Measurements from ENCODE around the gene SVIL.
"Not testable (repeated sequence)": the region's sequence is repeated elsewhere in the genome, so short reads cannot be mapped to it uniquely, and the experiment has no call there.

The SVIL gene

DNA sequence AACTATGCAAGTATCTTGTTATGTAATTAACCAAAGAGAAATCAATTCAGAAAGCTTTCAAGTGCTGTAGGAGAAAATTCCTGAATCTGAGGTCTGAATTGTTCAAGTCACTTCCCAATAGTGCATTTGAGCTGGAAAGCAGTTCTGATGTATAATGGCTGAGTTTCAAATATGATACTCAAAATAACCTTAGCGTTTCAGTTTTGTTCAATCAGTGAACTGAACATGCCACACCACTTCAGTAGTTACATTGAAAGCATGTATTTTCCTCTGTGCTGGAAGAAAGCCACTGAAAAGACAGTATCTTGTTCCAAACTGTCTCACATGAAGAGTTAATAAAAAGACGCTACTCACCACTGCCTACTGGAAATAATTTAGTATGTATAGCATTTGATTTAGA lies 64.5 kb downstream of the SVIL start:
- not testable (repeated sequence) for DNase-seq

DNA sequence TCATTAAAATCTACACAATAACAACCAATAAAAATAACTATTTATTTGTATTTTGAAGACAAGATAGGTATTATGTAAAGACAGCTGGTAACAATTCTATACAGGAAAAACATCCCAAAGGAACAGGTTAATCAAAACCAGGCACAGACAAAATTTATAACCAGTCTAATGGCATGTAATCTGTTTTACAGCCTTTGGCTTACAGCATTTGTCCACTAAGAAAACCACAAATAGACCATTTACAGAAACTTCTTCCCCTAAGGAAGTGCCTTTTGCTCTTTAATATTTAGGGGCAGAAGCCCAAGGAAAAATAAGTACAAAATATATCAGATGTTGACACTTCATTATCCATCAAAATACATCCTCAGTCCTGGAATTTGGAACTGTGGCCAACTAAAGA lies 65.0 kb downstream of the SVIL start:
- no peak for DNase-seq

DNA sequence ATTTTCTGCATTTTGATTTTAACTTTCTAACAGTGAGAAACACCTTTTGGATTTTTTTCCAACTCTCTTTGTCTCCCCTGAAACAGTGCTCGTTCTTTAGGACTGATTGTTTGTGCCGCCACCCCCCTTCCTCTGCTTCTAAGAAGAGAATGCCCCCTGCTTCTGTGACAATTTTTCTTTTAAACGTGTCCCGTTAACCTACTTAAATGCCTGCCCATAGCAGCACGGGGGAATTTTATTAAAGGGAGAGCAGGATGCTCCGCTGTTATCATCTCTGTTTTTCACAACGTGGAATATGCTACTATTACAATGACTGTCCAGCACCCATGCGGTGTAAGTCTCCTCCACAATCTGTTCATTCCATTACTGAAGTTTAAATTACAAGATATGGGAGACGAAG lies 67.8 kb downstream of the SVIL start:
- no peak for DNase-seq

DNA sequence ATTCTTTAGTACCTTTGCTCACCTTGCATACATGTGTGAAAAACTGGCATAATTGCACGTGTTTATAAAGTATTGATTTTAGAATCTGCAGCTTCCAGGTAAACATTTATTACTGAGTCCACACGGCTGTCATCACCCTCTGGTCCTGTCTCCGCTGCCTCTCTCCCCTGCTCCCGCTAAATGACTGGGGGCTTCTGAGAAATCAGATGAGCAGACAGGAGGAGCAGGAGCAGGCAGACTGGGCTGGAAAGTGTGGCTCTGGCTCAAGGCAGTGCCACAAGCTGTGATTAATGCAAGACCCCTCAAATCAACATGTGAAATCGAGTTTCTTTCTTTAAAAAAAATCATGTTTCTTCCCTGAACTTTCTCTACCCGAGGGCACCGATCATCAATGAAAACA lies 68.6 kb downstream of the SVIL start:
- not testable (repeated sequence) for DNase-seq

DNA sequence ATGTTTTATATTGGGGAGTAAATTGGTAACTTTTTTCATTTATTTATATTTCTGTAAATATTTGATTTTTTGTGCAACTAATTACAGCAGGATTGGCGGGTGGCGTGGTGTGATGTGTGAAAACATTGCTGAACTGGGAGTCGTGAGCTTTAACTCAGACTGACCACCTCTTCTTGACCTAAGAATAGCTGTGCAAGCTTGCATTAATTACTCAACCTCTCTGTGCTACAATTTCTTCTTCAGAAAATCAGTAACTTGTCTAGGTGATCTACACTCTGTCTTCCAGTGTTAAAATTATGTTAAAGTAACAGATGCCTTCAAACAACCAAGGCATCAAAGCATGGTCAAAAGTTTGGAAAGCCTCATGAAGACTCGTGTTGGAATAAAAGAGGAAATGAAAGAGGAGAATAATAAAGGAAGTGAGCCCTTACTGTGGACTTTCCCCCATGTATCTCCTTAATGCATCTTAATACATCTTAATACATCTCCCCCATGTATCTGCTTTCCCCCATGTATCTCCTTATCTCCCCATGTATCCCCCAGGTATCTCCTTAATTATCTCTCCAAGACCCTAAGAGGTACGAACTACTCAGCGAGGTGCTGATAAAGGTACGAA lies 71.2 kb downstream of the SVIL start:
- DNase-seq: no peak

DNA sequence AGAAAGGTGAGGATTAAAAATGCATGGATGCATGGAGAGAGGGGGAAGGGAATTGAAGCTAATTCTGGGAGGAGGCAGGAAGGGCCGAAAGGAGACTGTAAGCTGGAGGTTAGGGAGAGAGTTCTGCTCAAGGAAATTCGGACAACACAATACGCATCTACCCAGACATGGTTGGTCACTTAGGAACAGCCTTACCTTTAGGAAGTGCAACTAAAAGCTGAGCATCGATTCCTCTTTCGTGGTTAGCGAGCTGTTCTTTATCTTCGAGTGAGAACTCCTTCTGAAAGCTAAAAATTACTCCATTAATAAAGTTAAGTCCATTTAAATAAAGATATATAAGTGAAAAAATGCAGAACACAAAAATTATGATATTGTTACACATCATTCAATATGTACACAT lies 71.8 kb downstream of the SVIL start:
- DNase-seq: not testable (repeated sequence)

DNA sequence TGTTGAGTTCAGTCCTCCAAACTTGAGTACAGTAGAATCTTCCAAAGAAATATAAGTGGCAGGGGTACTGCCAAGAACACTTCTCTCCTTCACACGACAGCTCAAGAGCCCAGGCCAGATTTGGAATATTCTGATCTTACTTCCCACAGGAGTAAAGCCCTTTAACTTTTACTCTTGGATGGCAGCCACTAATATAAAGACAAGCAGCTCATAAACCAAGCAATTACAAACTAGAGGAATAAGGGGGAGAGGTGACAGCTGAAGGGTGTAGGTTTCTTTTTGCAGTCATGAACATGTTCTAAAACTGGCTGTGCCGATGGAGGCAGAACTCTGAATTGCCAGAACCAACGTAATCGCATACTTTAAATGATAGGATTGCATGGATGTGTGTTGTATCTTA lies 74.8 kb downstream of the SVIL start:
- DNase-seq: no peak

DNA sequence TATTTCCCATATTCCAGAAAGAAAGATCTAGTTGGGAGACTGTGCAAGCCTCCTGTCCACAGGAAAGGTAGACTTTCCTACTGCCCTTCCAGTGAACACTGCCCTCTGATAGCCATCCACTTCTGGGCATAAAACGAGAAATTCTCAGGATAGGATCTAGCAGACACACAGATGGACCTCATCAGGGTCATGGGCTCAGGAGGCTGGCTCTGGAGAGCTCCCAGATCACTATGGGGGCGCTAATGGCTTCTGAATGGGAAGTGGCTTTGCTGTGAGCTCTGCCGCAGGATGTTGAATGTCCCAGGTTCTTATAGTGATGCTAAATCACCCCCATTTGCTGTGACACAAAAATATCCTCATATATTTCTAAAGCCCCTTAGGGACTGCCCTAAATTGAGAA lies 77.1 kb downstream of the SVIL start:
- DNase-seq: no peak

DNA sequence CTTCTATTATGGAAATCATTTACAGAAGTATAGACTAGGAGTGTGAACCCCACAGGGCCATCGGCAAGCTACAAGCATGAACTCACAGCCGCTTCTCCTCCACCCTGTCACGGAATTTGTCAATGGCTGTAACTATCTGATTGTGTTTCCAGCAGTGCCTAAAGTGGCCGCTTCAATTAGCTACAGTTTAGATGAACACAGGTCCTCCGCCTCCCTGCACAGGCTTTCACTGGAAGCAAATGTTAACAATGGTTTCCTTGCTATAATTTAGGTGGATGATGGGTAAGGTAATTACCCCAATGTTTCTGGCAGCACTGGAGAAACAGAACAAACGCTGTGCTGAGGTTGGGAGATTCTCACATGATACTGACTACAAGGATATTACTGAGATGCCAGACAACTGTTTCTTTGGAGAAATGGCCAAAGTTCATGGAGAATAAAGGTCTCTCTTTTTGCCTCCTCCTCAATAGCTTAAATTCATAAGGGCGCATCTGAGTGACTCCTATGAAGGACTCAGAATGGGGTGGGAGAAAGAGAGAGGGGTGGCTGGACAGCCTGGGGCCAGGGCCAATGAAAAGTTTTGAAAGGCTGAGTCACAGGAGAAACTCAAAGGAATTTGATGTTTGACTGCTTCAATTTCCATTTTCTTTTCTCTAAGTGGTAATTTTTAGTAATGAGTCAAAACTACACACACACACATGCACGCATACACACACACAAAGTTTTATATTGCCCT lies 78.9 kb downstream of the SVIL start:
- DNase-seq: no peak

DNA sequence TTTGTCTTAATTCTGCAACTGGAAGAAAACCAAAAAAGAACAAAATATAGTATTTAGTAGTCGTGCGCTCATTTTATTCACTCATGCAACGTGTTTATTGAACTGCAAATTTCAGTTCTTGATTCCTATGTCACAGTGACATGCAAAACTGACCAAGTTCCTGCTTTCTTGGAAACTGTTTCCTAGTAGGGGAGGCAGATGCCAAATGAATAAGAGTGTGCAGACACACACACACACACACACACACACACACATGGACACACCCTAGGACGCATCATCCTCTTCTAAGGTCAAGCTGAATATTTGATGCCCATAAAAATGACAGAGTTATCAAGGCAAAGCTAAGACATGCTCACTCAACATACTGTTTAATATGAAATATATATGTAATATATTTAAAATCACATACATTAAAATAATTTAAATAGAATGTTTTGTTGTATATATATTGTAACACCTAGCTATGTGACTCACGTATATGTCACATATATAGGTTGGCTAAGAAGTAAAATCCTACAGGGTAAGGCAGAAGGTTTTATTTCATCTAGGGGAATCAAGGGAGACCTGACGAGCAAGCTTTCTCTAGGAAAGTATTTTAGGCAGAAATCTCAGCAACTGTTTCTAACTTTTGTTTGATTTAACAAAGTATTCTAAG lies 79.6 kb downstream of the SVIL start:
- no peak for DNase-seq

DNA sequence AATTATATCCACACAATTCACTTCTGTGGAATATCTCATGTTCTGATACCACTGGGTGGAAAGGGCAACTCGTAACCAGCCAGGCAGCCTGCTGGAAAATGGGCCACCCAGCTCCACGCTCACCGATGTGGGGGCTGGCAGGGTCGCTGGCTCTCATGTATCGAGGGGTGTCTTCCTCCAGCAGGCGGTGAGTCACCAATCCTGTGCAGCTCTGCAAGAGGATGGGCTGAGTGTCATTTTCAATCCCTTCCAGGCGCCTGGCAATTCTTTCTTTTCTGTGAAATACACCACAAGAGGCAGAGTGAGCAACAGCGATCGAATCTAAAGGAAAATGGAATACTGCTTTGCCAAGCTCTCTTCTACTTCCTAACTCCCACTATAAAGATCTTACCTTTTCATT lies 80.1 kb downstream of the SVIL start:
- DNase-seq: no peak

DNA sequence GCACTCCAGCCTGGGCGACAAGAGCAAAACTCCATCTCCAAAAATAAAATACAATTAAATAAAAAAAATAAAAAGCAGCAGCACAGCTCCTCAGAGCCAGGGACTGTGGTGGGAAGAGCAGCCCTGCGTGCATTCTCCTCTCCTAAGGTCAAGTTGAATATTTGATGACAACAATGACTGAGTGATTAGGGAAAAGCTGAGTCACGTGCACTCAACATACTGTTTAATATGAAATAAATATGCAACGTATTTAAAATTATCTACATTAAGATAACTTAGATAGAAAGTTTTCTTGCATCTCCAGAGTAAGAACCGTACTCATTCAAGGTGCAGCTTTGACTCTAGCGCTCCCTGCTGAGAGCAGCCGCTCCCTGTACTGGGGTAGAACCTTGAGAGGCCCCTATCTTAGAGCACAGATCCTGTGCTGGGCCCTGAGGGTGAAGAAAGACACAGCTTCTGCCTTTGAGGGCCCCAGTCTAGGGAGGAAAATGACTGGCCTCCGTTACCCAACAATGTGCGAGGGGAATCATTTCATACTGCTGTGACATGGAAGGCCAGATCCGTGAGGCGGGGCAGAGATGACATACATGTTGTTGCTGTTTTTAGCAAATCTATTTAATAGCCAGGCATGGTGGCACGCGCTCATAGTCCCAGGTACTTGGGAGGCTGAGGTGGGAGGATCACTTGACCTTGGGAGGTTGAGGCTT lies 81.1 kb downstream of the SVIL start:
- no peak for DNase-seq

DNA sequence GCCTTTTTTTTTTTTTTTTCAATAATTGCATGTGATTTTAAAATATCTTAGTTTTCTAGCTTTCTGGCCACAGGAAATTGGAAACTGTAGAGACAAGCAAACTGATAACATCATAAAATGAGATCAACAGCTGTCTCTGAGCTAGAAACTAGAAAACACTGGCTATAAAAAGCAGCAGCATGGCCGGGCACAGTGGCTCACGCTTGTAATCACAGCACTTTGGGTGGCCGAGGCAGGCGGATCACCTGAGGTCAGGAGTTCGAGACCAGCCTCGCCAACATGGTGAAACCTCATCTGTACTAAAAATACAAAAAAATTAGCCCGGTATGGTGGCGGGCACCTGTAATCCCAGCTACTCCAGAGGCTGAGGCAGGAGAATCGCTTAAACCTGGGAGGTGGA lies 81.7 kb downstream of the SVIL start:
- not testable (repeated sequence) for DNase-seq

DNA sequence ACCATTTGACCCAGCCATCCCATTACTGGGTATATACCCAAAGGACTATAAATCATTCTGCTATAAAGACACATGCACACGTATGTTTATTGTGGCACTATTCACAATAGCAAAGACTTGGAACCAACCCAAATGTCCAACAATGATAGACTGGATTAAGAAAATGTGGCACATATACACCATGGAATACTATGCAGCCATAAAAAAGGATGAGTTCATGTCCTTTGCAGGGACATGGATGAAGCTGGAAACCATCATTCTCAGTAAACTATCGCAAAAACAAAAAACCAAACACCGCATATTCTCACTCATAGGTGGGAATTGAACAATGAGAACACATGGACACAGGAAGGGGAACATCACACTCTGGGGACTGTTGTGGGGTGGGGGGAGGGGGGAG lies 85.3 kb downstream of the SVIL start:
- DNase-seq: not testable (repeated sequence)

DNA sequence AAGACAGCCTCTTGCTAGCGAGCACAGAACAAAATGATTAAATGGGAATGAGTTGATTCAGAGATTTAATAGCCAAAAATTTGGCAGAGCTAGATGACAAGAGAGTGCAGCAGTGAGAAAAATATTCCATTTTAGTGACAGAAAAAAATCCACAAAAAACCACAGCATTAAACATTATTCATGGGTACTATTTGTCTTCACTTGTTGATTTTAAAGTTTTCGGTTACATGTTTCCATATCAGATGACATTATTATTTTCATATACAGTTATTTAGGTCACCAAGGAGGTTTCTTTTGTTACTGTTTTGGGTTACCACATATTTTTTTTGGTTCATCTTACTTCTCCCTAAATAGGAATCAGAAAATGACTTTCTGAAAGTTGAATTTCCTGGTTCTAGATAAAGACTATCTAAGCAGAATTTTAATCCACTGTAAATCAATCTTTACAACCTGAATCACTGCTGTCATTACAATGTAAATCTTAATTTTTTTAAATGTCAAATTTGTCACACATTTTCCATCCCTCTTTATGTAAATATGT lies 87.9 kb downstream of the SVIL start:
- no peak for DNase-seq

DNA sequence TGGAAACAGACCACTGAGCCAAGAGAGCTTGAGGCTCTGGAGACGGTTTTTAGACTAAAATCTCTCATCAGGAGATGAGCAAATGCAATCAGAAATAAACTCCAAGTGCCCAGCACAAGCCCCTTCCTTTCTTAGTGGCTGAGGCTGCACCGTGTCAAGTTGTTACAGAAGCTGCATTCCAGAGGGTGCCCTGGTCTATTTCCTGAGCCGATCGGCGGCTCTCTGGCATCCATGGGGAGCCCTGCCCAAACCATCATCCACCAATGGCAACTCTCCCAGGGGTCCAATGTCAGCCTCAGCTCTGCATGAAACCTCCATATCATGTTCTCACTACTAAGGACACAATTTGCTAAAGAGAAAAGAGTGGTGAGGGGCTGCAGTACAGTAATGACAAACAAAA lies 89.6 kb downstream of the SVIL start:
- DNase-seq: no peak

DNA sequence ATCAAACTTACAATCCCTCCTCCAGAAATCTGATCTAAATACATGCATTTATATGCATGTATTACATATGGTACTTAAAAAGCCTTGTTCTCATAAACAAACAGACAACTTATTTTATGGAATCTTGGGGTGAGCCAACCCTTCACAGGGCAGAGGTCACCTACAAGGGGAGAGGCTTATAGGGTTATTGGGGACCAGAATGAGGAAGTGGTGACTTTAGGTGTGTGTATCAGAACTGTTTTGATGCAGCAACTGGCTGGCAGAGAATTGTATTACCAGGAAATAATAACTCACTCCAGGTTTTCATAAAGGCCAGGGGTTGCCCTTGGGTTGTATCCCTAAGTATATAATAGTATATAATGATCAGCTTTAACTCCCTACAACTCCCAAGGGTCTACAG lies 91.1 kb downstream of the SVIL start:
- no peak for DNase-seq

DNA sequence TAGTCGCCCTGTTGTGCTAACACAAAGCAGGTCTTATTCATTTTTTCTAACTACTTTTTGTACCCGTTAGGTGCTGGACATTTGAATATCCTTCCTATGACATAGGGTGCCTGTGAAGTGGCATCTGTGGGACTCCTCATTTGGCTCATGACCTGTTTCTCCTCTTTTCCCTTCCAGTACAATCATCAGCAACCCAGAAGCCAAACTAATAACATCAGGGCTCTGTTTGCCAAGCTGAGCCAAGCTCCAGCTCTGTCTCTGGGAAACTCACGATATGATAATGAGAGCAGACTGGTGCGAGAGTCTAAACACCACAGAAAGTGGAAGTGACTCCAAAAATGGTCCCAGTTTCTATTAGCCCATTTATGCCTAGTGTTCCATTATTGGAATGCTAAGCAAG lies 92.0 kb downstream of the SVIL start:
- no peak for DNase-seq

DNA sequence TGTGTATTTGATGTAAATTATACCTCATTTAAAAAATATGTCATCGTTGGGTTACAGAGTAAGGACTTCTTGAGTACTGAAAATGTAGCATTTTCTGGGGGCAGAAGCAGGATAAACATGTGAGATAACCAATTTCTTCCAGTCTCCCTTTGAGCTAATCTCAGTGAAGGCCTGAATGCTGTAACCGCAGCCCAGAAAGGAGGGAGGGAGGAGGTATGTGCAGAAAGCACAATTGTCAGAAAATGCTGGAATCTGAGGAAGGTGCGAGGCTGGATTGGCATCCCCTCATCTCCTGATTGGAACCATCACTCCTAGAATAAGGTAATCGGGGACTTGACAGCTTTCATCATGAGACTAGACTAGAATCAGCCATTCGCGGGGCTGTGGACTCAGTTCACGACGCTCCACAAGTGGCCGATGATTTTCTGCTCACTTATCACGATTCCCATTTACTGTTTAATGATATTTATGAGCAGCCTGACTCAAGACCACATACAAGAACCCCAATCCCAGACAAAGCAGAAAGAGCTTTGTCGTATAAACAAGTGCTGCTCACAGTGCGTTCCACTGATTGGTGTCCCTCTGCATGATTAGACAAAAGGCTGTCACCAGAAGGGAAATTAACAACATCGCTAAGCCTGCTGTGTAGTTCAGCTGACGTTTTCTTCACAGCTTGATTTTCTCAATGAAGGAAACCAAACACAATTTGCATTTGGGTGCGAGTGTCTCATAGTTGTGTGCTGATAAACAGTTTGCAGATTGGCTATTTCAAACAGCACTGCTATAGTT lies 93.2 kb downstream of the SVIL start:
- no peak for DNase-seq

DNA sequence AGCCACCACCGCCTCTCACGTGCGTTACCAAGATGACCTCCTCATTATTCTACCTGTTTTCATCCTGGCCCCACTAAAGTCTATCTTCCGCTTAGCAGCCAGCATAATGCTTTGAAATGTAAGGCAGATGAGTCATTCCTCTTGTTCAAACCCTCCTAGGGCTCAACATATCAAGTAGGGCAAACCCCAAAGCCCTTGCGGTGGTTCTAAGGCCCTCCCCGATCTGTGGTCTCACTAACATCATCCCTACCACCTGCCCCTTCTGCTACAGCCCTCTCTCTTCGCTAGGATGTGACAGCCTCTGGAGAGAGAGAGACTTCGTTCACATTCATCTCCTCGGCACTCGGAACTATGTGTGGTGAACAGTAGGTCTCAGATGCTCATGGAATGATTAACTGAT lies 94.8 kb downstream of the SVIL start:
- no peak for DNase-seq

DNA sequence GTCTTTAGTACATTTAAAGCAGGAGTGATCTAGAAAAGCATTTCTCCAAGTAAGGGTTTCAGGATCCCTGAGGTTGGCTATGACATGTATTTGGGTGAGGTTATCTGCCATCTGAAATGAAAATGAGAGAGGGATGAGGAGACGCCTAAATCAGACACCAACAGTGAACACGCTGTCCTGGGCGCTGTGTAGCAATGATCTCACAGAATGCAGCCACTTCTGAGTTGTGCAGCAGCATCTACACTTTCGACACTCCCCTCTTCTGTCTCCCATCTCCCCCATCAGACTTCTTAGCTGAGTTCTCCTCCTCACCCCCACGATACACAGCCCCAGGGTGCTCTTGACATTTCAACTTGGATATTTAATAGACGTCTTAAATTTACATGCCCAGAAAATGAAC lies 95.4 kb downstream of the SVIL start:
- no peak for DNase-seq

DNA sequence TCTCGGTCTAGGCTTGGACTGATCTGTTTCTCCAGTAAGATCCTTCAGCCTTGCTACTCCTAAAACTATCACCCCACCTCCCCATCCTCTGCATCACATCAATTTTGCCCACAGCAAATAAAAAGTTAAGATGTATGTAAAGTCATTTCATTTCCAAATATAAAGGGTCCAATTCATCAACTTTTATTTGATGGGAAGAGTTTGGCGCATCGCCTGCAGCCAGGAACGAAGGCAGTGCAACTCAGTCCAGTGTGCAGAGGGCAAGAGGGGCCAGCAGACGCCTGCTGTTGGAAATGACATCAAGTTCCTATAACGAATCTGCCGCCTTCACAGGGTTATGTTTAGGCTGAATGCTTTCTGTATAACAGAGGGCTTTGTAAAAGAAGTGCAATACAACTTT lies 97.0 kb downstream of the SVIL start:
- no peak for DNase-seq

DNA sequence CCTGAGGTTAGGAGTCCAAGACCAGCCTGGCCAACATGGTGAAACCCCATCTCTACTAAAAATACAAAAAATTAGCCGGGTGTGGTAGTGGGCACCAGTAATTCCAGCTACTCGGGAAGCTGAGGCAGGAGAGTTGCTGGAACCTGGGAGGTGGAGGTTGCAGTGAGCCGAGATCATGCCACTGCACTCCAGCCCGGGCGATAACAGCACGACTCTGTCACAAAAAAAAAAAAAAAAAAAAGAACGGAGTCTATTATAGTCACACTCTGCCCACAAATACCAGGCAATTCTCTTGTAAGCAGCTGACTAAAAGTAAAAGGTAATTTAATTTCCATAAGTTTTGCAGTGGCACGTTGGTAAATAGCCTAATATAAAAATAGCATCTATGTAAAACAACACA lies 98.1 kb downstream of the SVIL start:
- DNase-seq: not testable (repeated sequence)
